C4-2B (cell line): ENCODE results near the gene KCTD7.
"Not testable (repeated sequence)": the region's sequence is repeated elsewhere in the genome, so short reads cannot be mapped to it uniquely, and the experiment has no call there.

Experiments
- ZFX ChIP-seq: fragments of 450-650 bp; IDR thresholded peaks from 2 replicates; pipeline ENCODE4 v1.6.1; 2017
- TF ChIP-seq, protein P1 (sequence below): fragments of 450-650 bp; conservative IDR thresholded peaks from 2 replicates; pipeline ENCODE4 v1.5.1; 2017; ENCODE audit warnings: mild to moderate bottlenecking

DNA sequence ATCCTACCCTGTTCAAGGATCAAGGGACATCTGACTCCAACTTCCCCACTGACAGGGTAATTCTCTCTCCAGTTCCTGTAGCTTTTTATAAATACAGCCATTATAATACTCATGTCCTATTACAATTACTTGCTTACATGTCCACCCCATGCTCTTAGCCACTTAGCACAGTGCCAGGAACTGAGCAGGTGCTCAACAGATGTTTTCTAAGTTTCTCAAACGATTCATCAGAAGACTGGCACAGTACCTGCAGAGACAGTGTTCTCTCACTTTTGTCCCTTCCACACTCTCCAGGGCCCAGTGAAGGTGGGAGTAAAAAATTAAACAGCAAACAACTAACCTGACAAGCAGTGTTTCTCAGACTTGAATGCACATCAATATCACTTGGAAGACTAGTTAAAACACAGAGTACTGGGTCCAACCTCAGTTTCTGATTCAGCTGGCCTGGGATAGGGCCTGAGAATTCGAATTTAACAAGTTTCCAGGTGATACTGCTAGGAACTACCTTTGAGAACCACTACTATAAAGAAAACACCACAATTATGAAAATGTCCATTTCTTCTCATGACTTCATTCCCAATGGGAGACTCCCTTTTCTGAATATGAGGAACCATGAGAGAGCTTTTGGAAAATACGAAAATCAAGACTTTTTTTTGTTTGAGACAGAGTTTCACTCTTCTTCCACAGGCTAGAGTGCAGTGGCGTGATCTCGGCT, 39.7 kb upstream of the KCTD7 start:
- TF ChIP-seq, protein P1, sequence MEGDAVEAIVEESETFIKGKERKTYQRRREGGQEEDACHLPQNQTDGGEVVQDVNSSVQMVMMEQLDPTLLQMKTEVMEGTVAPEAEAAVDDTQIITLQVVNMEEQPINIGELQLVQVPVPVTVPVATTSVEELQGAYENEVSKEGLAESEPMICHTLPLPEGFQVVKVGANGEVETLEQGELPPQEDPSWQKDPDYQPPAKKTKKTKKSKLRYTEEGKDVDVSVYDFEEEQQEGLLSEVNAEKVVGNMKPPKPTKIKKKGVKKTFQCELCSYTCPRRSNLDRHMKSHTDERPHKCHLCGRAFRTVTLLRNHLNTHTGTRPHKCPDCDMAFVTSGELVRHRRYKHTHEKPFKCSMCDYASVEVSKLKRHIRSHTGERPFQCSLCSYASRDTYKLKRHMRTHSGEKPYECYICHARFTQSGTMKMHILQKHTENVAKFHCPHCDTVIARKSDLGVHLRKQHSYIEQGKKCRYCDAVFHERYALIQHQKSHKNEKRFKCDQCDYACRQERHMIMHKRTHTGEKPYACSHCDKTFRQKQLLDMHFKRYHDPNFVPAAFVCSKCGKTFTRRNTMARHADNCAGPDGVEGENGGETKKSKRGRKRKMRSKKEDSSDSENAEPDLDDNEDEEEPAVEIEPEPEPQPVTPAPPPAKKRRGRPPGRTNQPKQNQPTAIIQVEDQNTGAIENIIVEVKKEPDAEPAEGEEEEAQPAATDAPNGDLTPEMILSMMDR: not testable (repeated sequence)
- TF ChIP-seq ZFX: not testable (repeated sequence)
